HepG2 (cell line): ENCODE results near the gene CTU1. TPM values are rescaled to one million over a fixed set of nuclear protein-coding genes. Genes with fewer than 3 reads are reported as not detected.

Experiments used
- ATAC-seq: fragments of 200-7000 bp; cut with Tn5 transposase; 3 replicates; pipeline ENCODE4 v1.9.1; 2020; ENCODE audit warnings: mild to moderate bottlenecking, moderate library complexity
- BruUV-seq: library from RNA; stranded (reverse); fragments of 400-500 nt; replicated peaks from 2 replicates; lab custom pipeline; 2021; lab: Mats Ljungman, UMichigan
- CTCF ChIA-PET: fragments of 300-600 bp; formaldehyde crosslinking; extraction: SDS; loops from one replicate; lab custom pipeline; 2021; ENCODE audit warnings: low total read pairs, inconsistent platforms, low intra/inter-chr PET ratio; lab: Yijun Ruan, JAX
- POLR2A ChIA-PET: fragments of 350-600 bp; sonication (Branson Sonifier 250); formaldehyde crosslinking; loops from one replicate; lab custom pipeline; 2020; ENCODE audit warnings: antibody characterized with exemption, inconsistent platforms; lab: Yijun Ruan, JAX
- DNase-seq: peaks from one replicate; pipeline ENCODE4 v3.0.0-alpha.2; 2015; ENCODE audit warnings: low spot score
- FAIRE-seq: peaks from 3 replicates; lab custom pipeline; 2011; peaks lifted over from hg19 to GRCh38; lab: Jason Lieb, UNC
- H2AFZ ChIP-seq: one replicate; pipeline ENCODE4 v1.6.1; 2011; ENCODE audit warnings: low read length, inconsistent platforms
- H3K27ac ChIP-seq: fragments of 300-600 bp; 3 replicates; pipeline ENCODE4 v1.8.0; 2011; ENCODE audit warnings: mixed run types, mild to moderate bottlenecking, mixed read lengths, low read length, inconsistent platforms; ENCODE audit not compliant: insufficient read depth; ENCODE audit errors: extremely low read length
- H3K27me3 ChIP-seq, 2 experiments: fragments of 200-600 bp in 1 of 2; 2 replicates in 1 of 2; 3 replicates in 1 of 2; pipeline versions ENCODE4 v1.6.0 to v1.8.0; 2011; ENCODE audit warnings: low read length in 2 of 2, mild to moderate bottlenecking in 2 of 2, moderate library complexity in 2 of 2, inconsistent platforms in 1 of 2; ENCODE audit not compliant: insufficient read depth in 2 of 2, control insufficient read depth in 1 of 2
- H3K36me3 ChIP-seq, 2 experiments: fragments of 200-600 bp in 1 of 2; replicated peaks in 1 of 2; 2 replicates in 1 of 2; 3 replicates in 1 of 2; pipeline versions ENCODE4 v1.5.1 to v1.8.0; 2011; ENCODE audit warnings: low read length in 2 of 2, inconsistent platforms in 1 of 2; ENCODE audit not compliant: insufficient read depth in 2 of 2, control insufficient read depth in 1 of 2
- H3K4me1 ChIP-seq: 2 replicates; pipeline ENCODE4 v1.5.1; 2012; ENCODE audit warnings: low read length, inconsistent platforms; ENCODE audit not compliant: insufficient read depth
- H3K4me2 ChIP-seq: 2 replicates; pipeline ENCODE4 v1.6.0; 2011; ENCODE audit warnings: low read depth, low read length, inconsistent platforms
- H3K4me3 ChIP-seq, 3 experiments: fragments of 200-600 bp in 1 of 3; sonication (generic), shearing (Covaris generic) in 1 of 3; replicated peaks in 1 of 3; 2 replicates each; pipeline ENCODE4 v1.5.1; 2011 to 2016; ENCODE audit warnings: low read length in 3 of 3, inconsistent platforms in 2 of 3, low read depth in 2 of 3, mild to moderate bottlenecking in 2 of 3, control low read depth in 1 of 3, mixed read lengths in 1 of 3; ENCODE audit not compliant: insufficient read depth in 1 of 3
- H3K79me2 ChIP-seq: one replicate; pipeline ENCODE4 v1.6.1; 2011; ENCODE audit warnings: low read length, inconsistent platforms; ENCODE audit not compliant: insufficient read depth
- H3K9ac ChIP-seq: 2 replicates; pipeline ENCODE4 v1.6.0; 2011; ENCODE audit warnings: mild to moderate bottlenecking, low read depth, low read length, inconsistent platforms; ENCODE audit not compliant: insufficient read depth
- H3K9me3 ChIP-seq: 2 replicates; pipeline ENCODE4 v1.5.1; 2012; ENCODE audit warnings: mild to moderate bottlenecking, low read length
- H4K20me1 ChIP-seq: 2 replicates; pipeline ENCODE4 v1.6.0; 2011; ENCODE audit warnings: inconsistent platforms, mild to moderate bottlenecking, low read length, moderate library complexity; ENCODE audit not compliant: insufficient read depth
- ATF7-NPFF ChIP-seq: sonication (generic); formaldehyde crosslinking; IDR thresholded peaks from 2 replicates; pipeline ENCODE4 v1.8.1; 2023; ENCODE audit warnings: mild to moderate bottlenecking, low read depth, missing genetic modification reagents, moderate library complexity
- ELF3 ChIP-seq: IDR thresholded peaks from 2 replicates; pipeline ENCODE4 v1.6.1; 2016; ENCODE audit warnings: missing genetic modification reagents, missing compliant biosample characterization
- HDAC2 ChIP-seq: sonication (generic); formaldehyde crosslinking; IDR thresholded peaks from 2 replicates; pipeline ENCODE4 v1.4.0; 2020; ENCODE audit warnings: missing genetic modification reagents
- HHEX ChIP-seq: IDR thresholded peaks from 2 replicates; pipeline ENCODE4 v1.6.1; 2016; ENCODE audit warnings: control low read depth
- HNF4A ChIP-seq: sonication (generic); formaldehyde crosslinking; IDR thresholded peaks from 2 replicates; pipeline ENCODE4 v1.4.0; 2020; ENCODE audit warnings: missing genetic modification reagents
- JUN ChIP-seq: sonication (generic); formaldehyde crosslinking; IDR thresholded peaks from 2 replicates; pipeline ENCODE4 v1.4.0; 2020; ENCODE audit warnings: mild to moderate bottlenecking, missing genetic modification reagents
- PAX8 ChIP-seq: sonication (generic); formaldehyde crosslinking; IDR thresholded peaks from 2 replicates; pipeline ENCODE4 v1.8.0; 2022; ENCODE audit warnings: mild to moderate bottlenecking, missing genetic modification reagents, borderline replicate concordance
- POLR2AphosphoS2 ChIP-seq: IDR thresholded peaks from 2 replicates; pipeline ENCODE4 v1.6.1; 2011; ENCODE audit warnings: low read depth, low read length, improper control_type of control experiment
- TFE3 ChIP-seq: IDR thresholded peaks from 2 replicates; pipeline ENCODE4 v1.6.1; 2016
- TRIM22 ChIP-seq: fragments of 450-650 bp; IDR thresholded peaks from 2 replicates; pipeline ENCODE4 v1.6.1; 2017
- ZBTB38 ChIP-seq: sonication (generic); formaldehyde crosslinking; IDR thresholded peaks from 2 replicates; pipeline ENCODE4 v1.5.1; 2020; ENCODE audit warnings: mild to moderate bottlenecking, missing genetic modification reagents
- ZFYVE20 ChIP-seq: sonication (generic); formaldehyde crosslinking; IDR thresholded peaks from 2 replicates; pipeline ENCODE4 v1.8.0; 2023; ENCODE audit warnings: low read depth, mild to moderate bottlenecking, moderate library complexity, missing genetic modification reagents, borderline replicate concordance
- ZNF350 ChIP-seq: sonication (generic); formaldehyde crosslinking; IDR thresholded peaks from 2 replicates; pipeline ENCODE4 v1.4.0; 2020; ENCODE audit warnings: mild to moderate bottlenecking, low read depth, missing genetic modification reagents, borderline replicate concordance
- ZNF383 ChIP-seq: sonication (generic); formaldehyde crosslinking; IDR thresholded peaks from 2 replicates; pipeline ENCODE4 v1.4.0; 2020; ENCODE audit warnings: missing genetic modification reagents, mild to moderate bottlenecking, borderline replicate concordance
- ZNF550 ChIP-seq: sonication (generic); formaldehyde crosslinking; IDR thresholded peaks from 2 replicates; pipeline ENCODE4 v1.4.0; 2020; ENCODE audit warnings: mild to moderate bottlenecking, missing genetic modification reagents, borderline replicate concordance
- ZNF597 ChIP-seq: sonication (generic); formaldehyde crosslinking; IDR thresholded peaks from 2 replicates; pipeline ENCODE4 v1.5.0; 2020; ENCODE audit warnings: missing genetic modification reagents
- ZNF703 ChIP-seq: sonication (generic); formaldehyde crosslinking; IDR thresholded peaks from 2 replicates; pipeline ENCODE4 v1.5.1; 2020; ENCODE audit warnings: missing genetic modification reagents, mild to moderate bottlenecking, moderate library complexity, borderline replicate concordance
- WGBS: methylation state at CpG from one replicate; pipeline ENCODE4 v1.1.6; 2017; ENCODE audit warnings: low lambda C conversion rate; 5-methylcytosine and 5-hydroxymethylcytosine counted together
- in situ Hi-C: cut with HindIII; loops from 2 replicates; pipeline ENCODE4 v1.10.0; 2017; ENCODE audit warnings: low pct_unique_long_range_greater_than_20kb; ENCODE audit not compliant: extremely low pct_ligation_motif_present
- intact Hi-C: fragments of 100-400 bp; cut with micrococcal nuclease; formaldehyde crosslinking; loops from one replicate; pipeline ENCODE4 v1.10.0; 2022; ENCODE audit not compliant: unreplicated experiment
- polyA plus RNA-seq, 8 experiments: library from polyadenylated mRNA; depleted of rRNA in 3 of 8; stranded (reverse) in 7 of 8; unstranded in 1 of 8; fragments of >200 nt; fragmentation: Illumina TruSeq in 4 of 8; extraction: Trizol in 4 of 8; gene quantifications; 2 replicates each; pipeline versions ENCODE4 v1.2.1 to v1.2.3, GENCODE V29; 2011 to 2016; ENCODE audit warnings: low read depth in 4 of 8, missing spikeins in 1 of 8, mixed read lengths in 1 of 8; ENCODE audit not compliant: insufficient read depth in 1 of 8
- total RNA-seq, 5 experiments: library from RNA; depleted of rRNA; stranded (reverse); fragments of >200 nt; fragmentation: Illumina TruSeq; extraction: Trizol; gene quantifications; 2 replicates each; pipeline ENCODE4 v1.2.3, GENCODE V29; 2016; ENCODE audit warnings: low read depth in 1 of 5

CTU1 gene
- total and polyA plus RNA-seq, 2 of the 13 experiments (the other 11 are each of a cell fraction or from before 2014, with no cell fraction given): 1.9 to 2.9 TPM

GRCh38 chr19:51110666-51110971 lies 2.4 kb upstream of the CTU1 start:
- intact Hi-C loops (no loop called here), in situ Hi-C loops (no loop called here)
- no peaks in the 10 kb centered on the region for H4K20me1 ChIP-seq
- BruUV-seq: no TSS peak
- FAIRE-seq (no peak), DNase-seq (no peak), ATAC-seq (no peak)
- no peak overlapping the region for H3K27ac ChIP-seq
- H3K9me3 ChIP-seq: no peaks in the 10 kb centered on the region
- CTCF ChIA-PET: no interaction called here
- H3K4me2 ChIP-seq: no peak overlapping the region
- TF ChIP-seq PAX8 (CRISPR knock-in tag) (no peak), ZNF703 (CRISPR knock-in tag) (no peak), ZNF597 (CRISPR knock-in tag) (no peak), ATF7-NPFF (no peak), TRIM22 (no peak), ELF3 (CRISPR knock-in tag) (no peak), TFE3 (CRISPR knock-in tag) (no peak), ZNF550 (CRISPR knock-in tag) (no peak), ZNF350 (CRISPR knock-in tag) (no peak), HHEX (CRISPR knock-in tag) (no peak), ZFYVE20 (CRISPR knock-in tag) (no peak), HNF4A (CRISPR knock-in tag) (no peak), JUN (CRISPR knock-in tag) (no peak), HDAC2 (CRISPR knock-in tag) (no peak), ZBTB38 (CRISPR knock-in tag) (no peak), POLR2AphosphoS2 (no peak), ZNF383 (no peak)
- no peak overlapping the region for H2AFZ ChIP-seq
- no peaks in the 10 kb centered on the region for H3K36me3 ChIP-seq
- H3K79me2 ChIP-seq: peaks cover 3% of the 10 kb centered on the region
- 0% methylated on average over 1 of the region's 1 CpG for WGBS
- H3K9ac ChIP-seq: no peak overlapping the region
- peaks cover 0 to 17% of the 10 kb centered on the region in 2 experiments; a peak in 2 of 5 replicates for H3K27me3 ChIP-seq
- H3K4me3 ChIP-seq: no peak overlapping the region
- peaks cover 15% of the 10 kb centered on the region for H3K4me1 ChIP-seq
- POLR2A ChIA-PET: no interaction called here
